Measurements from ENCODE around the gene ANXA2R.

DNA sequence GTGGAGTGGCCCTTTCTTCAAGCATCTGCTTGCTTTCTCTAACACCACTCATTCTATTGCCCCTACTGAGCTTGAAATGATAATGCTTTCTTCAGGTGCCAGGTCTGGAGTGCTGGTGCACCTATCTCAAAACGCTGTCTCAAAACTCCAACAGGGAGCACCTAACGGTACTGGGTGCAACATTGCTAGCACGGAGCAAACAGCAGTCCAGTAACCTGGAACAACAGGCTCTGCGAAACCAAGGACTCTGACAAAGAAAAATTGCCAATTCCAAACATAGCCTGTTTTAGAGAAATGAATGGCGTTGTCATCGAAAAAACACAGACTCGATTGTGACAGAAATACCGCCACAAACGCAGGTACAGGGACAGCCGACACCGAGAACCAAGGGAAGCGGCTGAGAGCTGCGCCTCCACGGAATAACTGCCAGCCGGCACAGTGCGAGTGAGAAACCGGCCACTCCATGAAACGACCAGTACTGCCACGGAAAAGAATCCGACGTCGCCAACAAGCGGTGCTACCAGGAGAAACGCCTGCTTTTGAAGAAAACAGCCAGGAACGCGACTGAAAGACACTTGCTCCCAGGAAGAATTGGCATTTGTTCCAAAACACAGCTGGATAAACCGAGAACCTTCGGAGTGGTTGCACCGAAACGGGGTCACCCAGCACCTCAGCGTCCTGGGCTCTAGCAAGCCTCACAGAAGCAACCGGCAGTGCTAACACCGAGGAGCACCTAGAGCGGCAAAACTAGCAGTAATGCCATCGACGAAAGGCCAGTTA is 3.1 kb downstream of the ANXA2R start:
- TF ChIP-seq, protein P1, sequence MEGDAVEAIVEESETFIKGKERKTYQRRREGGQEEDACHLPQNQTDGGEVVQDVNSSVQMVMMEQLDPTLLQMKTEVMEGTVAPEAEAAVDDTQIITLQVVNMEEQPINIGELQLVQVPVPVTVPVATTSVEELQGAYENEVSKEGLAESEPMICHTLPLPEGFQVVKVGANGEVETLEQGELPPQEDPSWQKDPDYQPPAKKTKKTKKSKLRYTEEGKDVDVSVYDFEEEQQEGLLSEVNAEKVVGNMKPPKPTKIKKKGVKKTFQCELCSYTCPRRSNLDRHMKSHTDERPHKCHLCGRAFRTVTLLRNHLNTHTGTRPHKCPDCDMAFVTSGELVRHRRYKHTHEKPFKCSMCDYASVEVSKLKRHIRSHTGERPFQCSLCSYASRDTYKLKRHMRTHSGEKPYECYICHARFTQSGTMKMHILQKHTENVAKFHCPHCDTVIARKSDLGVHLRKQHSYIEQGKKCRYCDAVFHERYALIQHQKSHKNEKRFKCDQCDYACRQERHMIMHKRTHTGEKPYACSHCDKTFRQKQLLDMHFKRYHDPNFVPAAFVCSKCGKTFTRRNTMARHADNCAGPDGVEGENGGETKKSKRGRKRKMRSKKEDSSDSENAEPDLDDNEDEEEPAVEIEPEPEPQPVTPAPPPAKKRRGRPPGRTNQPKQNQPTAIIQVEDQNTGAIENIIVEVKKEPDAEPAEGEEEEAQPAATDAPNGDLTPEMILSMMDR (IDR thresholded peaks at IDR 0.05; ENCODE audit: low read depth, low read length, missing input control), result no peak
- no peak for TF ChIP-seq JUND (IDR thresholded peaks at IDR 0.05)
- no peak for TF ChIP-seq SP1 (IDR thresholded peaks at IDR 0.05)
- no peak for TF ChIP-seq EGR1 (IDR thresholded peaks at IDR 0.05; ENCODE audit: low read depth in 2 of 2)
- no peak for TF ChIP-seq RAD21 (IDR thresholded peaks at IDR 0.05)
- TF ChIP-seq, protein P2, sequence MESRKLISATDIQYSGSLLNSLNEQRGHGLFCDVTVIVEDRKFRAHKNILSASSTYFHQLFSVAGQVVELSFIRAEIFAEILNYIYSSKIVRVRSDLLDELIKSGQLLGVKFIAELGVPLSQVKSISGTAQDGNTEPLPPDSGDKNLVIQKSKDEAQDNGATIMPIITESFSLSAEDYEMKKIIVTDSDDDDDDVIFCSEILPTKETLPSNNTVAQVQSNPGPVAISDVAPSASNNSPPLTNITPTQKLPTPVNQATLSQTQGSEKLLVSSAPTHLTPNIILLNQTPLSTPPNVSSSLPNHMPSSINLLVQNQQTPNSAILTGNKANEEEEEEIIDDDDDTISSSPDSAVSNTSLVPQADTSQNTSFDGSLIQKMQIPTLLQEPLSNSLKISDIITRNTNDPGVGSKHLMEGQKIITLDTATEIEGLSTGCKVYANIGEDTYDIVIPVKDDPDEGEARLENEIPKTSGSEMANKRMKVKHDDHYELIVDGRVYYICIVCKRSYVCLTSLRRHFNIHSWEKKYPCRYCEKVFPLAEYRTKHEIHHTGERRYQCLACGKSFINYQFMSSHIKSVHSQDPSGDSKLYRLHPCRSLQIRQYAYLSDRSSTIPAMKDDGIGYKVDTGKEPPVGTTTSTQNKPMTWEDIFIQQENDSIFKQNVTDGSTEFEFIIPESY (IDR thresholded peaks at IDR 0.05), result no peak
- no peak for TF ChIP-seq NR2F2 (IDR thresholded peaks at IDR 0.05)
- TF ChIP-seq, protein P3, sequence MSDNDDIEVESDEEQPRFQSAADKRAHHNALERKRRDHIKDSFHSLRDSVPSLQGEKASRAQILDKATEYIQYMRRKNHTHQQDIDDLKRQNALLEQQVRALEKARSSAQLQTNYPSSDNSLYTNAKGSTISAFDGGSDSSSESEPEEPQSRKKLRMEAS (IDR thresholded peaks at IDR 0.05), result no peak
- TF ChIP-seq GABPA (IDR thresholded peaks at IDR 0.05 in 1 of 2, conservative IDR thresholded peaks at IDR 0.05 in 1 of 2), result no peak
- TF ChIP-seq TAF1 (conservative IDR thresholded peaks at IDR 0.05), result no peak
- TF ChIP-seq YY1 (IDR thresholded peaks at IDR 0.05), result no peak
- TF ChIP-seq FOXA1 (IDR thresholded peaks at IDR 0.05), result no peak
- TF ChIP-seq, protein P4, sequence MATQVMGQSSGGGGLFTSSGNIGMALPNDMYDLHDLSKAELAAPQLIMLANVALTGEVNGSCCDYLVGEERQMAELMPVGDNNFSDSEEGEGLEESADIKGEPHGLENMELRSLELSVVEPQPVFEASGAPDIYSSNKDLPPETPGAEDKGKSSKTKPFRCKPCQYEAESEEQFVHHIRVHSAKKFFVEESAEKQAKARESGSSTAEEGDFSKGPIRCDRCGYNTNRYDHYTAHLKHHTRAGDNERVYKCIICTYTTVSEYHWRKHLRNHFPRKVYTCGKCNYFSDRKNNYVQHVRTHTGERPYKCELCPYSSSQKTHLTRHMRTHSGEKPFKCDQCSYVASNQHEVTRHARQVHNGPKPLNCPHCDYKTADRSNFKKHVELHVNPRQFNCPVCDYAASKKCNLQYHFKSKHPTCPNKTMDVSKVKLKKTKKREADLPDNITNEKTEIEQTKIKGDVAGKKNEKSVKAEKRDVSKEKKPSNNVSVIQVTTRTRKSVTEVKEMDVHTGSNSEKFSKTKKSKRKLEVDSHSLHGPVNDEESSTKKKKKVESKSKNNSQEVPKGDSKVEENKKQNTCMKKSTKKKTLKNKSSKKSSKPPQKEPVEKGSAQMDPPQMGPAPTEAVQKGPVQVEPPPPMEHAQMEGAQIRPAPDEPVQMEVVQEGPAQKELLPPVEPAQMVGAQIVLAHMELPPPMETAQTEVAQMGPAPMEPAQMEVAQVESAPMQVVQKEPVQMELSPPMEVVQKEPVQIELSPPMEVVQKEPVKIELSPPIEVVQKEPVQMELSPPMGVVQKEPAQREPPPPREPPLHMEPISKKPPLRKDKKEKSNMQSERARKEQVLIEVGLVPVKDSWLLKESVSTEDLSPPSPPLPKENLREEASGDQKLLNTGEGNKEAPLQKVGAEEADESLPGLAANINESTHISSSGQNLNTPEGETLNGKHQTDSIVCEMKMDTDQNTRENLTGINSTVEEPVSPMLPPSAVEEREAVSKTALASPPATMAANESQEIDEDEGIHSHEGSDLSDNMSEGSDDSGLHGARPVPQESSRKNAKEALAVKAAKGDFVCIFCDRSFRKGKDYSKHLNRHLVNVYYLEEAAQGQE (IDR thresholded peaks at IDR 0.05), result no peak

All from liver (tissue), 3 donors.